Esophagus muscularis mucosa (tissue), 4 donors: ENCODE results near the gene PIK3IP1. TPM values are rescaled to one million over a fixed set of nuclear protein-coding genes. Genes with fewer than 3 reads are reported as not detected.

Experiments
- DNase-seq: peaks from one replicate; pipeline ENCODE4 v3.0.0-alpha.2; 2017; ENCODE audit errors: extremely low spot score
- H3K27ac ChIP-seq, 4 donors: fragments of 200-600 bp; sonication (generic); replicated peaks in 1 of 4; 1 replicate in 3 of 4; 2 replicates in 1 of 4; pipeline ENCODE4 v1.5.1; 2016 to 2019; ENCODE audit warnings: mild to moderate bottlenecking in 1 of 4
- H3K27me3 ChIP-seq, 4 donors: fragments of 200-600 bp; sonication (generic); one replicate each; pipeline versions ENCODE4 v1.5.1 to v1.6.0; 2016 to 2019
- H3K36me3 ChIP-seq, 4 donors: fragments of 200-600 bp; sonication (generic); one replicate each; pipeline ENCODE4 v1.5.1; 2016 to 2019
- H3K4me1 ChIP-seq, 4 donors: fragments of 200-600 bp; sonication (generic); one replicate each; pipeline ENCODE4 v1.5.1; 2016 to 2019
- H3K4me3 ChIP-seq, 4 donors: fragments of 200-600 bp; sonication (generic); 1 replicate in 2 of 4; 2 replicates in 2 of 4; pipeline ENCODE4 v1.5.1; 2016 to 2019; ENCODE audit warnings: mild to moderate bottlenecking in 4 of 4, moderate library complexity in 1 of 4
- H3K9me3 ChIP-seq, 4 donors: fragments of 200-600 bp; sonication (generic); 1 replicate in 3 of 4; 2 replicates in 1 of 4; pipeline ENCODE4 v1.5.1; 2016 to 2019
- EP300 ChIP-seq: sonication (generic); formaldehyde crosslinking; IDR thresholded peaks from one replicate; pipeline ENCODE4 v1.6.1; 2017; ENCODE audit warnings: antibody characterized with exemption
- POLR2A ChIP-seq: fragments of 450-650 bp; IDR thresholded peaks from one replicate; pipeline ENCODE4 v1.6.1; 2017; ENCODE audit warnings: antibody characterized with exemption, moderate library complexity, mild to moderate bottlenecking, low read depth
- POLR2AphosphoS5 ChIP-seq, 2 donors: sonication (generic); formaldehyde crosslinking; IDR thresholded peaks; one replicate each; pipeline ENCODE4 v1.6.1; 2017; ENCODE audit warnings: antibody characterized with exemption in 2 of 2
- WGBS: methylation state at CpG from one replicate; pipeline ENCODE4 v1.1.5; 2018; 5-methylcytosine and 5-hydroxymethylcytosine counted together
- intact Hi-C: fragments of 100-400 bp; cut with DNase I; formaldehyde crosslinking; loops from one replicate; pipeline ENCODE4 v1.15.1; 2023
- total RNA-seq, 4 donors: library from RNA; depleted of rRNA; stranded (reverse); fragments of >200 nt; gene quantifications; one replicate each; pipeline versions ENCODE4 v1.1.0 to v1.2.1, GENCODE V29; 2016
- TF ChIP-seq, protein P1 (sequence below), 3 experiments: fragments of 200-600 bp in 2 of 3; fragments of 450-650 bp in 1 of 3; sonication (generic) in 2 of 3; IDR thresholded peaks; one replicate each; pipeline ENCODE4 v1.5.1; 2017 to 2019; ENCODE audit warnings: antibody characterized with exemption in 3 of 3, mild to moderate bottlenecking in 2 of 3, moderate library complexity in 1 of 3

PIK3IP1 gene
- total RNA-seq, 4 donors from 2014 or later, result 34.5 to 49.1 (median 39.8) TPM

DNA sequence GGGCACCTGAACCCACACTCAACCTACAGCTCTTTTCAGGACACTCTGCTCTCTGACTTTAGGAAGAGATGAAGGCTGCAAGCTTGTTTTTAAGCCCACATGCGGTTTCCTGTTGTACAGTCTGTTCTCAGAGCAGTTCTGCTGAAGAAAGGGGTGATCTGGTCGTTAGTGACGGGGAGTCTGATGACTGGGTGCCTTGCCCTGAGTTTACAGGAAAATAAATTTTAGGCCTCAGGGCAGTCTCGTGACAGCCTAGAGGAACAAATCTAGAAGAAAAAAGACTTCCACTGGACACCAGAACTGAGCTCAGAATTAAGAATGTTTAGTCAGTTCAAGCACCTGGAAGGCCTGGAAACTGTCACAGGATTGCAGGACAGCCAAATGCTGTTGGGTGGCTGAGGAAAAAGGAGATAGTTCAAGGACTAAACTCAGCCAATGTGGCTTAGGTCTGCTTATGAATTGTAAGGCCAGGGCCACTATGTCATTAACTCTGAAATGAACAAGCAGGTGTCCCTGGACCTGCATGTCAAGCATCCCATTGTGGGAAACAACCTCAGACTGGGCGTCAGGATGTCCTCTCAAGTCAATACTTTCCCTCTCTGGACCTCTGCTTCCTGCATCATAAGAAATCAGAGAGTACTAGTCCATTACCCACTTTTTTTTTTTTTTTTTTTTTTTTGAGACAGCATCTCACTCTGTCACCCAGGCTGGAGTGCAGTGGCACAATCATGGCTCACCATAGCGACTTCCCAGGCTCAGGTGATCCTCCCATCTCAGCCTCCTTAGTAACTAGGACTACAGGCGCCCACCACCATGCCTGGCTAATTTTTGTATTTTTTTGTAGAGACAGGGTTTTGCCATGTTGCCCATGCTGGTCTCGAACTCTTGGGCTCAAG is 5.7 kb downstream of the PIK3IP1 start:
- 75% methylated on average over 8 of the region's 8 CpGs for WGBS
- H3K27ac ChIP-seq, result peak overlapping the region; percentile 93 to 99 (median 98)
- H3K36me3 ChIP-seq, result peaks cover 30 to 82% (median 73%) of the 10 kb centered on the region in 4 donors
- TF ChIP-seq POLR2A (no peak), POLR2AphosphoS5 (IDR thresholded peaks at IDR 0.05) (peak; percentile 44 to 55), EP300 (no peak)
- TF ChIP-seq, protein P1, sequence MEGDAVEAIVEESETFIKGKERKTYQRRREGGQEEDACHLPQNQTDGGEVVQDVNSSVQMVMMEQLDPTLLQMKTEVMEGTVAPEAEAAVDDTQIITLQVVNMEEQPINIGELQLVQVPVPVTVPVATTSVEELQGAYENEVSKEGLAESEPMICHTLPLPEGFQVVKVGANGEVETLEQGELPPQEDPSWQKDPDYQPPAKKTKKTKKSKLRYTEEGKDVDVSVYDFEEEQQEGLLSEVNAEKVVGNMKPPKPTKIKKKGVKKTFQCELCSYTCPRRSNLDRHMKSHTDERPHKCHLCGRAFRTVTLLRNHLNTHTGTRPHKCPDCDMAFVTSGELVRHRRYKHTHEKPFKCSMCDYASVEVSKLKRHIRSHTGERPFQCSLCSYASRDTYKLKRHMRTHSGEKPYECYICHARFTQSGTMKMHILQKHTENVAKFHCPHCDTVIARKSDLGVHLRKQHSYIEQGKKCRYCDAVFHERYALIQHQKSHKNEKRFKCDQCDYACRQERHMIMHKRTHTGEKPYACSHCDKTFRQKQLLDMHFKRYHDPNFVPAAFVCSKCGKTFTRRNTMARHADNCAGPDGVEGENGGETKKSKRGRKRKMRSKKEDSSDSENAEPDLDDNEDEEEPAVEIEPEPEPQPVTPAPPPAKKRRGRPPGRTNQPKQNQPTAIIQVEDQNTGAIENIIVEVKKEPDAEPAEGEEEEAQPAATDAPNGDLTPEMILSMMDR (IDR thresholded peaks at IDR 0.05), result no peak
- no peaks in the 10 kb centered on the region for H3K27me3 ChIP-seq
- intact Hi-C loops, result no loop called here
- H3K4me3 ChIP-seq, result no peak overlapping the region
- no peak for DNase-seq
- peaks cover 44 to 60% (median 48%) of the 10 kb centered on the region in 4 donors for H3K4me1 ChIP-seq
- no peaks in the 10 kb centered on the region for H3K9me3 ChIP-seq

DNA sequence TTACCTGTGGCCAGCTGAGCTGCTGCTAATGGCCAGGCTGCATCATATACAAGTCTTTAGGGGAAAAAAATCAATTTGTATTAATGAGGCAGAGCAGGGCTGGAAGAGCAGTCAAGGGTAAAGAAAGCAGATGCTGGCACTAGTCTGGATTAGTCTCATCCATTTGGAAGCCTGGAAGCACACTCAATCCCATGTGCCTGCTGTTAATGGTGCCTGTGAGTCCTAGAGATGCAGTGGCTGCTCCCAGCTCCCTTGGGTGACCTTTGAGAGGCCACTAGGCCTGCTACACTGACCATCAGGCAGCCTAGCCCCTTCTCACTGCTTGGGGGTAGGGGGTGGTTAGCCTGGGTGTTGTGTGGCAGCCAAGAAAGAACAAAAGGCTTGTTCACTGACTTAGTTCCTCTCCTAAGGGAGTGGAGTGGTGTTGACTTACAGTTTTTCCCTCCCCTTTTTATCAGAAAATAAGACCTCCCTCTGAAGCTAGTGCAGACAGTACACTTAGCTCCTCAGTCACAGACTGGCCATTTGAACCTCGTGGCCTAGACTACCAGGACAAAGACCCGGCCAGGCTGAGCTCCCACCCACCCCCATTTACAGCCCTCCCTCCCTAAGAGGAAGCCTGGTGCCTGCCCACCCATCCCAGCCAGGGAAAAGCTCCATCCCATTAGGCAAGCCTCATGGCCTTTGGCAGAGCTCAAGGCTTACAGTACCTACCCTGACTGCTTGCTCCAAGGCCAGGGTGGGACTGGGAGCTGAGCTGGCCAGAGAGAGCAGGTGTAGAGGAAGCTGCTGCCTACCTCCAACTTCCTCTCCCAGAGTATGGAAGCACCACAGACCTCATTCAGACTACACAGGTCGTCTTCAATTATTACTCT is 7.8 kb downstream of the PIK3IP1 start:
- peak overlapping the region; percentile 54 to 99 (median 96) for H3K27ac ChIP-seq
- H3K9me3 ChIP-seq, result no peaks in the 10 kb centered on the region
- DNase-seq, result no peak
- H3K4me3 ChIP-seq, result no peak overlapping the region
- intact Hi-C loops, result no loop called here
- TF ChIP-seq POLR2AphosphoS5 (IDR thresholded peaks at IDR 0.05) (no peak), EP300 (no peak), POLR2A (no peak)
- TF ChIP-seq, protein P1 (IDR thresholded peaks at IDR 0.05), result no peak
- 30% methylated on average over 3 of the region's 3 CpGs for WGBS
- H3K36me3 ChIP-seq, result peaks cover 36 to 99% (median 92%) of the 10 kb centered on the region in 4 donors
- H3K4me1 ChIP-seq, result peaks cover 36 to 51% (median 37%) of the 10 kb centered on the region in 4 donors
- no peaks in the 10 kb centered on the region for H3K27me3 ChIP-seq

DNA sequence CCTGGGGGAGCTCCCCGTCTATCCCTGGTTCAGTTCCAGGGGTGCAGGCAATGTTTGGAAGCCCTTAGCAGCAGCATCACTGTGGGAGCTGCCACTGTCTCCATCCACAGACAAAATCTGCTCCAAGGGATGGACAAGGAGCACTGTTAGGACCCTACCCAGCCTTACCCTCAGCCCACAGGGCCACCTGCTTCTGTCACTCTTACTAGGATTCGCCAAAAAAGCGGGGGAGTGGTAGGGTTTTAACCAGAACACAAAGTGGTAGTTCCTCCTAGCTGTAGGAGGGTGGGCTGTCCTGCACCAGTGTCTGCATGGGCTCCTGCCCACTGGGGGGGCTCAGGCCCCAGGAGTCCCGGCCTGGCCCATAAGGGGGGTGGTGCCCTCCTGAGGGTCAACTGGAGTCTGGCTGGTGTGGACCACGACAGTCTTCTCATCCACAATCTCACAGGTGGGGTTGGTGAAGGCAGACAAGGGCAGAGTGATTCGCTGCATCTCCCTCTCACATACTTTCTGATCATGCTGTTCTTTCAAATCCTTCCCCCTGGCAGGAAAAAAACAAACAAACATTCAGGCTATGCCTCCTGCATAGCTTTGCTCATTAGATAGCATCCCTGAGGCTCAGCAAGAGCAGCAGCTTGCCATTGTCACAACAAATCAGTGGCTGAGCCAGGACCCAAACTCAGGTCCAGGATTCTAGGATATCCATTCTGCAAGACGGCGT is 9.4 kb downstream of the PIK3IP1 start:
- TF ChIP-seq EP300 (no peak), POLR2AphosphoS5 (IDR thresholded peaks at IDR 0.05) (no peak), POLR2A (no peak)
- TF ChIP-seq, protein P1 (IDR thresholded peaks at IDR 0.05), result no peak
- H3K4me3 ChIP-seq, result no peak overlapping the region
- 62% methylated on average over 7 of the region's 8 CpGs for WGBS
- intact Hi-C loops, result no loop called here
- peaks cover 19 to 35% (median 22%) of the 10 kb centered on the region in 4 donors for H3K4me1 ChIP-seq
- no peaks in the 10 kb centered on the region for H3K27me3 ChIP-seq
- peaks cover 36 to 98% (median 92%) of the 10 kb centered on the region in 4 donors for H3K36me3 ChIP-seq
- no peak for DNase-seq
- H3K27ac ChIP-seq, result peak overlapping the region in 1 of 4 donors; percentile 31
- H3K9me3 ChIP-seq, result no peaks in the 10 kb centered on the region

DNA sequence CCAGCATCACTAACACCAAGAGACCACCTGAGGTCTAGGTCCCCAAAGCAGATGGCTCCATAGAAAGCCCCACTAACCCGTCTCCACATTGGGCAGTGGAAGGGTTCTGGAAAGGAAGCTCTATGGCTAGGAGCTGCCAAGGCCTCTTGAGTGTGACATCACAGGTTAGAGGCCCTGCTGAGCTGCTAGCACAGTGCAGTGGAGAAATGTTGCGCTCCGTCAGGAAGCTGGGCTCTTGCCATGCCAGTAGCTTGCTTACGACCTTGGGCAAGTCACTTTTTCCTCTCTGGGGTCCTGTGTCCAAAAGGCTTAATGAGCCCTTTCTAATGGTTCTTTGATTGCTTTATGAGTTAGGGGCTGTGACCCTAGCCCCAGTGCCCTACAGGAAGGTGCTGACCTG is 10.6 kb downstream of the PIK3IP1 start:
- Histone ChIP-seq H3K4me3 (no peak overlapping the region), H3K4me1 (peaks cover 14 to 25% (median 17%) of the 10 kb centered on the region in 4 donors), H3K27me3 (no peaks in the 10 kb centered on the region), H3K36me3 (peaks cover 42 to 100% (median 92%) of the 10 kb centered on the region in 4 donors), H3K9me3 (no peaks in the 10 kb centered on the region), H3K27ac (peak overlapping the region in 1 of 4 donors; percentile 12)
- intact Hi-C loops, result no loop called here
- no peak for TF ChIP-seq EP300
- TF ChIP-seq, protein P1 (IDR thresholded peaks at IDR 0.05), result no peak
- no peak for TF ChIP-seq POLR2A
- no peak for TF ChIP-seq POLR2AphosphoS5 (IDR thresholded peaks at IDR 0.05)
- WGBS, result 0% methylated on average over 1 of the region's 4 CpGs
- no peak for DNase-seq
